HG03097 (cell line): ENCODE data around the gene METTL5.

Source experiments
- ATAC-seq: cut with Tn5 transposase; IDR thresholded peaks from one replicate; pipeline ENCODE4 v1.9.1; 2021; ENCODE audit not compliant: unreplicated experiment, low FRiP score

The METTL5 gene

DNA sequence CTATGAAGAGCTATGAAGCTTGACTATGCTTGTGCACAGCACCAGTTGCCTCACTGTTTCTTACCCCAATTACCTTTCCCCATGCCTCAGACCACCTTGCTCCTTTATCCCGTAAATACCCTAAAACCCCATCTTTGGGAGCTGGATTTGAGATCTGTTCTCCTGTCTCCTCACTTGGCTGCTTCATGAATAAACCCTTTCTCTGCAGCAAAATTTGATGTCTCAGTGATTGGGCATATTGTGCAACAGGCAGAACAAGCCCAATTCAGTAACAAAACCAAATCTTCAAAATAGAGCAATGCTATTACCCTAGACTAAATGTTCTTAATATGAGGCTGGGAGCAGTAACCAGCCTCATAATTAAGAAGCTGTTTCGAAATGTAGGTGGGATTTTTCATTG, 29.5 kb downstream of the METTL5 start:
- no peak for ATAC-seq

DNA sequence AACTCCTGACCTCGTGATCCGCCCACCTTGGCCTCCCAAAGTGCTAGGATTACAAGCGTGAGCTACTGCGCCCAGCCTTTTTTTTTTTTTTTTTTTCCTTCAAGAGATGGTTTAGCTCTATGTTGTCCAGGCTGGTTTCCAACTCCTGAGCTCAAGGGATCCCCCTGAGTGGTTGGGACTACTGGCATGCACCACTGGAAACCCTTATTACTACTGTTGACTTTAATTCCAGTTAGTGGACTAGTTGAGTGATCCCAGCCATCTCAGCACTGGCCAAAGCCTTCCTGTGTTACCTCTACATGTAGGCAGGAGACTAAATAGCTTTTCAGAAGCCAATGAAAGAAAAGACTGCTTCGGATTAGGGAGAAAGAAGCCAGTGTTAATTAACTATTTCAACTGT, 34.1 kb downstream of the METTL5 start:
- no peak for ATAC-seq

DNA sequence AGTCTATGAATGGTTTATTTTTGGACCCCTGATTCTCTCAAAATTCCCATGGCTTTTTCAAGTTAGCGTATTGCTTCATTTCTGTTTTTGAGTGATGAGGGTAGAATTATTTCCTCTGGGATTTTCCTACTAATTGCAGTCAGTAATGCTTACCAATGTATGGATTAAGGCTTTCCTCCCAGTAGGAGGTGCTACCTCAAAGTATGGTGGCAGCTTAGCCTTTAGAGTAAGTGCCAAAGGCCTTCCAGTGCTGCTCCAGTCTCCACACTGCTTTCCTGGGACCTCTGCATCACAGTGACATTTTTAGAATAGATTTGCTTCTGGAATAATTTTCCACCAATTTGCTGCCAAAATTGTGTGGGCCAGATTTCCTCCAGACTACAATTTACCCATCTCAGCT, 42.2 kb downstream of the METTL5 start:
- ATAC-seq, result no peak

DNA sequence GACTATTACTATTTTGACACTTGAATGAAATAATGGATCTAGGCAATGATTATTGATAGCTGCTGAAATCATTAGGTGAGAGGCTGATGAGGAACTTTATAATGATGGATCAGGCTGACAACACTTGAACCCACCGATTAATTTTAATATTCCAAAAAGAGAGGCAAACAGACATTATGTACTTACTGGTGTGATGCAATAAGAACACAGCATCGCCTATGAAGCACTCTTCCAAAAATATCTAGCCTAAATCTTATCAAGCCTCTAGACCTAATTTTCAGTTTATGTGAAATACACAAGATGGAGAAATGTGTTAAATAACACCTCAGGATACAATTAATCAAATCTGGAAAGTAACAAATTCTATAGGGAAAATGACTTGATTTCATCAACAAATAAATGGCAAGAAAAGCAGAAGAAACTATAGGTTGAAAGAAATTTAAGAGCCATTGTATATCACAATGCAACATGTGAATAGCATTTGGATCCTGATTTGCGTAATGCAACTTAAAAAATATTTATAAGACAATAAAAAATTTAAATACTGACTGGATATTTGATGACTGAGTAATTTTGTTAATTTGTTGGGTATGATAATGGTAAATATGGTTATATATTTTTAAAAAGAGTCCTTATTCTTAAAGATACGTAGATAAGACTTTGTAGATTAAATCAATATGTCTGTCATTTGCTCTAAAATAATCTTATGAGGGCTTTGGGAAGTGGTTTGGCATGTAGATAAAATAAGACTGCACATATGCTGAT, 43.3 kb downstream of the METTL5 start:
- no peak for ATAC-seq

DNA sequence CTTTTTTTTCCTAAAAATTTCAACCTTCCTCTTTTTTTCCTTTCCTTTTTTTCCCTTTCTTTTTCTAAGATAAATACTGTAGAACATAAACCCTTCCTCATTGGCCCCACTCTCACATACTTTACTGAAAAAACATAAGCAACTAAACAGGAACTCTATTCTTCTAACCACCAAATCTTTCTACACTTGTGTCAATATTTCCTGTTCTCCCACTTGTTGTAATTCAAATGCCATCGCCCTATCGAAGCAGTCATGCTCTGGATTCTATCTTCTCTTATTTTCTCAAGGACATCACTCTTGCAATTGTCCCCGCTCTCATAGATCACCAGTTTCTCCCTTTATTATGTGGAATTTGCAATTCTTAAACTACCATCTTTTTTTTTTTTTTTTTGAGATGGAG, 46.3 kb downstream of the METTL5 start:
- no peak for ATAC-seq

DNA sequence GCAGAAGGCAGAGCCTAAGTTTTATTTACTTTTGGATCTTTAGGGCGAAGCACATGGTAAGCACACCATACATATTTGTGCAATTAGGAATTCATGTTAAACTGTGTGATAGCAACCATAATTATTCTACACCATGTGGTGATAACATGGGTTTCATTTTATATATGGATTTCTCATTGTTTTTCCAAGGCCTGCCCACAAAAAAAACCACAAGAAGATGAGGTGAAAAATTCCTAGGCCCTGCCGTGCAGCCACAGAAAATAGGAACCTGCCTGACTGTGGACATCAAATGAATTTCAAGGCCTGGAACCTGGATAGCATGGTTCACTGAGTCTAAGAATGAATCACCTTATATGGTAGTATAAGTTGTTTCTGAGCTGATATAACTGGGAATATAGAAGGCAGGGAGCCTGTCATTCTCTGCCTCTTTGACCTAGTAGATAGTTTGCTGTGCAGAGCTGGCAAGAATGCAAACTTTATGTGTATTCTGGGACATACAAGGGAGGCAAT, 48.4 kb downstream of the METTL5 start:
- ATAC-seq, result no peak

DNA sequence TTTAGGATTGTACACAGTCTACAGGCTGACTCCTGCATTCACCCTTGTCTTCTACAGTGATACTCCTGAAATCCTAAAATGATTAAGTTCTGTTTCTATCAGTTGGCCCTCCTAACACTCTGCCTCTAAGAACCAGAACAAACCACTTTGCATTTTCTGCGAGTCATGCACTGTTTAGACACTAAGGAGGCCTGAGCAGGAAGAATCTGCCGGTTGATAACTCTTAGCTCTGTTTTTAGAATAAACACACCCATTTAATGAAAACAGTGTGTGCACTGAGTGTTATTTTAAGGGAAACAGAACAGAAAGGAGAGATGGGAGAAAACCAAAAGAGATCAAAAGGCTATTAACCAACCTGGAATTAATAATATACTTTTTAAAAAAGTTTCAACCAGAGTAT, 48.9 kb downstream of the METTL5 start:
- no peak for ATAC-seq

DNA sequence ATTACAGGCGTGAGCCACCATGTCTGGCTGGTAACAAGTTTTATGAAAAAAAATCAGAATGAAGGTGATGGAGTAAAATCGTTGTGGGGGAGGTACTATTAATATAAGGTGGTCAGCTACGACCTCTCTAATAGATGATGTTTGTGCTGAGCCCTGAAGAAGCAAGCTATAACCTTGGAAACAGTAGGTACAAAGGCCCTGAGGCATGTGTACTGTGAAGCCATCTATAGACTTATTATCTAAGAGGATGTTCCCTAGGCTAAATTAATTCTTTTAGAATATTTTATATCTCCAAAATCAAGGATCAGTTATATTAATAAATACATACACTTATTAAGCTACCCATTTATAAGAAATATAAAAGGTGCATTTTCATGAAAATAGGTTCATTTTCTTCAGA, 49.4 kb downstream of the METTL5 start:
- ATAC-seq, result no peak

DNA sequence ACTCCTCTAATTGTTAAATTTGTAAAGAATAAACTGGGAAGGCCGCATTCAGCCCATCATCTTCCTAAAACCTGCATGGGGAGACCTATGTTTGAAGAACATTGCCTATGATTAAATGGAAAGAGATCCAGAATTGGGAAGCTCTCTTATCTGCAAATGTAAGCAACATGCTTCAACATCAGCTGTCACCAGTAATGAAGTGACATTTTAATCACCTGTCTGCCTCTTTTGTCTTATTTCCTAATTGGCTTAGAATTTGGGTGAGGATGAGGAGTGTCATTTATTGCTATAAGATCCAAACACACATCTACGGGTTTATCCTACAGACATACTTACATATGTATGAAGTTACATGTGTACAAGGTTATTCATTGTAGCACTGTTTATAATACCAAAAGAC, 52.1 kb downstream of the METTL5 start:
- ATAC-seq, result no peak

DNA sequence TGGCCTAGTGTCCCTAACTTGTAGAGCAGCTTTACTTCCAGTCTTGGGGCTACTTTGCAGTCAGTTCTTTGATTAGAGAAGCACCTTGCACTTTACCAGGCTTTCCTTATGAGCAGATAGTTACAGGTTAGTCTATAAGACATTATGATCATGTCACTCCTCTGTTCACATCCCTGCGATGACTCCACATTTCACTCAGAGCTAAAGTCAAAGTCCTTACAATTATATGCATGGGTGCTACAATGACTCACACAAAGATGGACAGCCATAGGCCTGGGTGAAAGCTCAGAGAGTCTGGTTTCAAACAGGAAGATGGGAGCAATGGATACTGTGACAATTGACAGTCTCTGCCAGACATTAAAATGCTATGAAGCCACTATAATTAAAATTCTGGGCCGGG, 53.1 kb downstream of the METTL5 start:
- no peak for ATAC-seq

DNA sequence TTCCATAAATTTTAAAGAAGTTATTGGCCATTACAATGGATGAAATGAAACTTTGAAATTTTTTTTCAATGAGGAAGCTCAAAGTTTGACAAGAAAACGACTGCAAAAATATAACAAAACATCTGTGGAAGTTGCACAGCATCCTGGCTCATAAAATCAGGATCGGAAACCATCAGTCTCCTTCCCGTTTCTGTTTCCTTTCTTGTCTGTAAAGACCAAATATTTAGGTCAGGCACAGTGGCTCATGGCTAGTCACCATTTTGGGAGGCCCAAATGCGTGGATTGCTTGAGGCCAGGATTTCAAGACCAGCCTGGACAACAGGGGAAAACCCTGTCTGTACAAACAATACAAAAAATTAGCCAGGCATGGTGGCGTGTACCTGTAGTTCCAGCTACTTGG, 53.7 kb downstream of the METTL5 start:
- ATAC-seq, result no peak

DNA sequence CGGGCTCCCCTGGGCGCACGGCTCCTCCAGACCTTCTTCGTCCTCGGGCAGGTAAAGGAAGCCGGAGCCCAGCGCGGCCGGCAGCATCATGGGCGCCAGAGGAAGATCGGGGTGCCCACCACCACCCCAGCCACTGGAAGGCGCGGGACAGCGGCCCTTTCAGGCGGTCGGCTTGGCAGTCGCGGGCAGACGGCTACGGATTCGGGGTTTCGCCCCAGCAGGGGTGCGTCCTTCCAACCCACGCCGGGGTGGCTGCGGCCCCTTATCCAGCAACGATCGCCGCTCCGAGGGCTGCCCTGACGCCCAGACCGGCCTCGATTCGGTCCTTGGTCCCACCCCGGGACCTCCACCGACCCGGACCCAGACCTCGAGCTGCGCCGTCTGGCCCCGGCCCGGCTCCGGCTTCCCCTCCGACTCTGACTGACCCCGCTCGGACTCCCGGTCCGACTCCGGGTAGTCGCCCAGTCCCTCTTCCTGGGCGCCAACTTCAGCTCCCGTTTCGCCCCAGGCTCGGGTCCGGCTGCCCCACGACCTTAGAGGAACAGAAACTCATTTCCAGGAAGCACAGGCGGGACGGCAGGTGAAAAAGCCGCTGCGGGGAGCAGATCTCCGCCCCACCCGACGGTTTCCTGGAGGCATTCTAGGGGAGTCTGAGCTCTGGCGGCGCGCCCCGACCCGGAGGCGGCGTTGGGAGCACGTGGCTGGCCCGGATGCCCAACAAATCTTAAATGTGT, 56.3 kb downstream of the METTL5 start:
- ATAC-seq, result no peak

DNA sequence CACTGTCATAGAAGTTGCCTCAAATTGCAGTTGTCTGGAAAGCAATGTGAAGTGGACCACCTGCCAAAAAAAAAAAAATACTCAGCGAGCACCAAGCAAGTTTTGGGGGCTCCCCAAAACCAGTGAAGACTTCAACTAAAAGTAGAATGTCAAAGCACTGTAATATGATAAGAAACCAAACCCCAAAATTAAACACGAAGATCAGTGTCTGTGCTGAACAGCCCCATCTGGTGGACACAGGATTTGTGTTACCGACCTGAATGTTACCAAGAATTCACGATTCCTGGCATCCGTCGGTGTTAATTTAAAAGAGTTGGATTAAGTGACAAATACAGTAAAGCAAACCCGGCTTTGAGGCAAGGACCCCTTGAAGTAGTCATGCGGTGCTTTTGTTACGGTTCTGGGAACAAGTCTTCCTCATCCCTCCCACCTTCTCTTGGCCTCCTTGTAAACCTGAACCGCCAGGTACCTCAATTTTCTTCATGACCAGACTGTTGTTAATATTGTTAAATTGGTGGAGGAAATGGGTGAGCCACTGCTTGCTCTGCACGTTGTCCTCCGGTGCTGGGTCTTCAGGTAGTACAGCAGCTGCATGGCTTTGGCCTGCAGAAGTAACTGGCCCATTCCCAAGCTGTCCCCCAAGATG, 57.3 kb downstream of the METTL5 start:
- no peak for ATAC-seq

DNA sequence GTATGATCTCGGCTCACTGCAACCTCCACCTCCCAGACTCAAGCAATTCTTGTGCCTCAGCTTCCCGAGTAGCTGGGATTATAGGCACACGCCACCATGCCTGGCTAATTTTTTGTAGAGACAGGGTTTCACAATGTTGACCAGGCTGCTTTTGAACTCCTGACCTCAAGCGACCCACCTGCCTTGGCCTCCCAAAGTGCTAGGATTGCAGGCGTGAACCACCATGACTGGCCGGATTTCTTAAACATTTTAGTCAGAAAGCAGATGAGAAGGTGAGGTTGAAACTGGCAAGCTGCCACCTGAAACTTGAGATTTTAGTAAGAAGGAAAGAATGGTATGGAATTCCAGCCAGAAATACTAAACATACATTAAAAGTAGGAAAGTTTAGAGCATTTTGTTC, 59.2 kb downstream of the METTL5 start:
- ATAC-seq, result no peak

DNA sequence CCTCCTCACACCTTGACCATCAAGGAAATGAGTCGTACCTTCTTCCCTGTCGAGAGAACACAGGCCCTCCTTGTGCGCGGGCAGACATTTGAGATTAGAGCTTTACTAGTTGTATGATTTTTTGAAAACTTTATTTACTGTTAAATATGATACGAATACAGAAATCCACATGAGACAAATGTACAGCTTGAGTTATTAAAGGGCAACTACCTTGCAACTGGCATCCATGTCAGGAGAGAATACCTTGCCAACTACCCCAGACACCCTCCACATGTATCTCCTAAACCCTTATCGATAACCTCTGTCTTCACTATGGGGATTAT, 62.8 kb downstream of the METTL5 start:
- no peak for ATAC-seq
